Embryonic facial prominence (tissue), 1 donor: ENCODE results near the gene CMSS1.

Experiments used
- DNase-seq: peaks from one replicate; pipeline ENCODE4 v3.0.0-alpha.2; 2016; ENCODE audit errors: extremely low spot score

The CMSS1 gene

DNA sequence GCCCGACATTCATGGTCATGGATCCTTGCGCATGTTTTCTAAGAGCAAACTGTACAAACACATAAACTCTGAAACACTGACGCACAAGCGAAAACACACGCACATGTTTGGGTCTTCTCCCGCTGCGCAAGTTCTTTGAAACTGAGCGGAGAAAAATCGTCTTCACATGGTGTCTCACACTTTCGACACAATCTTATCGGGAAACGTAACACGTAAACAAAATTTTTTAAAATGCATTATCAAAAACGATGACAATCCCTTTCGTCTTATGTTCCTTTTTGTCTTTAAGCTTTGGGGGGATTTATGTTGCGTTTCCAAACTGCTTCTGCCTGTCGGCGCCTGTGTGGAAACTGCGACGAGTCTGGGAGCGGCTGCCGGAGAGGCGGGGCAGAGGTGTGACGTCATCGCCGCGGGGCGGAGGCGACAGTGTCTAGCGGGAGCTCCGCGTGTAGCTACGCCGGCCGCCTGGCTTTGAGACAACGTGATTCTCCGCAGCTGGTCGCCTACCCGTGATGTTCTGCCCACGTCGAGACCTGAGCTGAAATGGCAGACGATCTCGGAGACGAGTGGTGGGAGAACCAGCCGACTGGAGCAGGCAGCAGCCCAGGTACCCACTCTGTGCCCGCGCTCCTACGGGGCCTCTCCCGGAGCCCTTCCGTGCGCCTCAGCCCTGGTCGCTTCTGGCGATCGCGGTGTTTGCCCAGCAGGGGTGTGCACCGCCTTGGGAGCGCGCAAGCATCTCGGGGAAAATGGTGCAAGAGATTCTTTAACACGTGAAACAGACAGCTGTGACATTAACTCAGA is at the start of gene CMSS1:
CMSS1 (plus strand) TSS at position 426 of the 804 bp plus-strand sequence.
- DNase-seq: peak; percentile 89

- no peak for DNase-seq
These were observed 49.5 kb upstream of the CMSS1 start for GRCh38 chr3:99768126-99768525.

GRCh38 chr3:99768808-99769501 is 48.7 kb upstream of the CMSS1 start:
- no peak for DNase-seq

DNA sequence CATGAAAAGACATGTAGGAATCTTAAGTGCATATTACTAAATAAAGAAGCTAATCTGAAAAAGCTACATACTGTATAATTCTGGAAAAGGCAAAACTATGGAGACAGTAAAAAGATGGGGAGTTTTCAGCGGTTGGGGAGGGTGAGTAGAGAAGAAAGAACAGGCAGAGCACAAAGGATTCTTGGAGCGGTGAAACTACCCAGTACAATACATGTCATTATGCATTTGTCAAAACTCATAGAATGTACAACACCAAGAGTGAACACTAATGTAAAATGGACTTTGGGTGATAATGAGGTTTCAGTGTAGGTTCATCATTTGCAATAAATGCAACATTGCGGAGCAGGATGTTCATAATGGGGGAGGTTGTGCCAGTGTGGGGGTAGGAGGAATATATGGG is 45.5 kb upstream of the CMSS1 start:
- DNase-seq: no peak

GRCh38 chr3:99772671-99773070 is 45.0 kb upstream of the CMSS1 start:
- no peak for DNase-seq

DNA sequence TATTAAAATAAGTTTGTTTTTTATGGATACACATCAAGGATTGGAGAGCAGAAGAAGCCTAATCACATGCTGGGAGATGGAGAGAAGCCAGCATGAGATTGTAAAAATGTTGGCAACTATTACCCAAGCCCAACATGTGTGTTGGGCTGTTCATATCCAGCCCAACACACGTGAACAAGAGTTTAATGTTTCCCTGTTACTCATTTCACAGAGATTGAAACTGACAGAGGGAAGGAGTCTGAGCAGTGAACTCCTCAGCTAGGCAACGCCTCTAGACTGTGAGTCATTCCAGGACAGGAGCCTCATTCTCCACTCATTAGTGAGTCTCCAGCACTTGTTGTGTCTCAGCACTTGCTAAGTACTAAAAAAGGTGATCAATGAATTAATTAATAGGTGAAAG is 43.2 kb upstream of the CMSS1 start:
- DNase-seq: no peak

DNA sequence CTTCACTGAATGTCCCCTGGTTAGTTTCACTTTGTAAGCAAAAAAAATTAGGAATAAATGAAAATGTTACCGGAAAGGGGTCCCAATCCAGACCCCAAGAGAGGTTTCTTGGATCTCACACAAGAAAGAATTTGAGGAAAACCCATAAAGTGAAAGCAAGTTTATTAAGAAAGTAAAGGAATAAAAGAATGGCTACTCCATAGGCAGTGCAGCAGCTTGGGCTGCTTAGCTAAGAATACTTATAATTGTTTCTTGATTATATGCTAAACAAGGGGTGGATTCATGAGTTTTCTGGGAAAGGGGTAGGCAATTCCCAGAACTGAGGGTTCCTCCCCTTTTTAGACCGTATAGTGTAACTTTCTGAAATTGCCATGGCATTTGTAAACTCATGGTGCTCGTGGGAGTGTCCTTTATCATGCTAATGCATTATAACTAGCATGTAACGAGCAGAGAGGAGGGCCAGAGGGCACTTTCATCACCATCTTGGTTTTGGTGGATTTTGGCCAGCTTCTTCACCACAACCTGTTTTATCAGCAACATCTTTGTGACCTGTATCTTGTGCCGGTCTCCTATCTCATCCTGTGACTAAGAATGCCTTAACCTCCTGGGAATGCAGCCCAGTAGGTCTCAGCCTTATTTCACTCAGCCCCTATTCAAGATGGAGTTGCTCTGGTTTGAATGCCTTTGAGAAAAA is 41.0 kb upstream of the CMSS1 start:
- DNase-seq: no peak

DNA sequence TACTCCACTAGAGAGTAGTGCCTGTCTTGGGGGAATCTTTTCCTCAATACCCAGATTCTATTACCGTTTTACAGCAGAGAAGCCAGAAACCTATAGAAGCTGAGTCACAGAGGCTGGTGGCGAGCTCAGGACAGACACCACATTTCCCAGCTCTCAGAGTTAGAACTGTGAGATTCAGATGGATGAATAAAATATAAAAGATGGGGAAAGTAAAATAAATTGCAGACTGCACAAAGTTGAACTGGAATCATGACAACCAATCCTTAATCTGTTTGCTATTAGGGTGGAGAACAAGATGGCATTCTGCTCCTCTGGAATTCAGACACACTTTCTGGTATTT is 40.5 kb upstream of the CMSS1 start:
- DNase-seq: no peak

DNA sequence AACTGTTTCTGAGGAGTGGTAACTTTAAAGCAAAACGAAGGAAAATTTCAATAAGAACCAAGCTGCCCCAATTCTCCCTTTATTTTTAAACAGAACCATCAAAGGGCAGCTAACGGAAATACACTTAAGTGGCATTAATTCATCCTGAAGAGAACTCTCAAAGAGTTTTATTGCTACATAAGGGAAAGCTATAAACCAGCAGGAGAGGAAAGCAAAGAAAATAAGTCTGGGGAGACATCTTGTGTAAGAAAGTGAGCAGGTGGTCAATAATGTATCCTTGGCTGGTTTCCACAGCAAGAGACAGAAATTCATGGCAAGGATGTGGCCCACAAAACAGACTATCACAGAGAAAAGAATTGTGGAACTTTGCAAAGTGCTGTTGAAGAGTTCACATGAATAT is 40.0 kb upstream of the CMSS1 start:
- no peak for DNase-seq

- DNase-seq: no peak
These were observed 36.9 kb upstream of the CMSS1 start for GRCh38 chr3:99780749-99781148.

DNA sequence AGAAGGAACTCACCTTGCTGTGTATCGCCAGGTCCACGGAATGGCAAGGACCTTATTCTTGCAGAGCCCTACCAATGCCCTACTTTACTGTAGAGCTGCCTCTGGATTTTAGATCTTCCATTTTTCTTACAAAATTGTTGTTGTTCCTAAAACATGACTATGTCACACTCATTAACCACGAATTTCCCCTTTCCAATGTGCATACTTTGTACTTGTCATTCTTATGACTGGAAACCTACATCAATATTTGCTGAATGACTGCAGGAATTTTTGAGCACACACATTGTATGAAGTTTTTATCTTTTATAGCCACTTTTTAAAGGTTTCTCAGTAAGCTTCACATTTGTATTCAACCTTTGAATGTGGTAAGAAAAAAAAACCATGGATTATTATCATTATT is 35.9 kb upstream of the CMSS1 start:
- DNase-seq: no peak

- no peak for DNase-seq
These were observed 34.6 kb upstream of the CMSS1 start for GRCh38 chr3:99783011-99783573.

DNA sequence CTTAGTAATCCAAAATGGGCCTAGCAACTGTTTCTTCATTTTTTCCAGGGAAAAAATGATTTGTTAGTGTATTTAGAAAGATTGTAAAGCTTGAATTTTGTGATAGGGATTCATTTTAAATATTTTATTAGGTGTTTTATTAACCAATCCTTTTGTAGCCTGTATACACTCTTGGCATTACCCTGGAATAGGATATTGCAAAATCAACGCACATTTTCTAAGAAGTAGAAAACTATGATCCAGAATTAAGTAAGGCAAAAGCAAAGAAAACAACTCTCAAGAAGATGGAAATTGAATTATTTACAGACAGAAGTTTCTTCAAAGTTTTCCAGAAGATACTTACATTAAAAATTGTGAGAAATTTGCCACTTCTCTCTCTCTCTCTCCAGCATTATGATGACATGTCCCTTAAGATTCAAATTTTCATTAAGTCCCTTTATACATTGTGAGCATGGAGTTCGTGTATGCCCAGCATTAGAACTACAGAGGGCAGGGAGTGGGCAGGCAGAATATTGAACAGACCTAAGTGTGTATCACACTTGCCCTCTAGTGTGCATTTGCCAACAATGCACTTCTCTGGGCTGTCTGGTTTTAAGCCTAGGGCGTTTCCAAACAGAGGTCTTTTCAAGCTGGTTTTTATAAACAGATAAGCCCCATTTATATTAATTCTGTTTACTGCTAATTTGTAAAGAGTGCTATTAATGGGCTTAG is 28.5 kb upstream of the CMSS1 start:
- no peak for DNase-seq

DNA sequence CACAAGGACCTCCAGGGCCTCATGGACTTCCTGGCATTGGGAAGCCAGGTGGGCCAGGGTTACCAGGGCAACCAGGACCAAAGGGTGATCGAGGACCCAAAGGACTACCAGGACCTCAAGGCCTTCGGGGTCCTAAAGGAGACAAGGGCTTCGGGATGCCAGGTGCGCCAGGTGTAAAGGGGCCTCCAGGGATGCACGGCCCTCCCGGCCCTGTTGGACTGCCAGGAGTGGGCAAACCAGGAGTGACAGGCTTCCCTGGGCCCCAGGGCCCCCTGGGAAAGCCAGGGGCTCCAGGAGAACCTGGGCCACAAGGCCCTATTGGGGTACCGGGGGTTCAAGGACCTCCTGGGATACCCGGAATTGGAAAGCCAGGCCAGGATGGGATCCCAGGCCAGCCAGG is 23.2 kb upstream of the CMSS1 start:
- no peak for DNase-seq

- DNase-seq: no peak
These were observed 22.1 kb upstream of the CMSS1 start for GRCh38 chr3:99795573-99795972.

DNA sequence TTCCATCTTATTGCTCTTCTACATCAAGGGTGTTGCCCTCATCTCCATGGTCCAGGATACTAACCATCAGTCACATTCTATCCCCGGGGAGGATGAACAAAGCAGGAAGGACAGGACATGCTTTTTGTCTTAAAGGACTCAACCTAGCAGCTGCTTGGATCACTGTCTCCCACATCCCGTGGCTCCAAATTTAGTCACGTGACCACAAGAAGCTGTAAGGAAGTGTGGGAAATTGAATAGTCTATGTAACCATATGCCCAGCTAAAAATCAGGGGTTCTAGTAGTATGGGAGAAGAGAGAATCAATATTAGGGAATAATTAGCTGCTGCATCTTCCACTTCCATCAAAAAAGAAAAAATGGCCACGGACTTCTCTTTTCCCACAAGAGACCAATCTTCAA is 18.2 kb upstream of the CMSS1 start:
- no peak for DNase-seq

DNA sequence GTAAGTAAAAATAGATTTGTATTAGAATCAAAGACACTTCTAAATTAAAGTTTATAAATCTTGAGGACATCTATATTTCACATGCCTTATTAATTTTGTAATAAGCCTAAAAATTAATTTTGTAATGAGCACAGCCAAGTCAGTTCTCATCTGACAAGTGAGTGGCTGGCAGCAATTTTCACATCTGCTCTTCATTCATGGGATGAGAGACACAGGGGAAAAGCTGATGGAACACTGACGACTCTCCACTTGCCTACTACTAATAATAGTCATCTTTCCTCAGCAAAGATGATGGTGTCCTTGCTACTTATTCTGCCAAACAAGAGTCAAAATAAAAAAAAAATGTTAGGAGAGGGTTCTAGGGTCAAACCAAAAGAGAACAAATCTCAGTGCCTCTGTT is 14.4 kb upstream of the CMSS1 start:
- DNase-seq: no peak

DNA sequence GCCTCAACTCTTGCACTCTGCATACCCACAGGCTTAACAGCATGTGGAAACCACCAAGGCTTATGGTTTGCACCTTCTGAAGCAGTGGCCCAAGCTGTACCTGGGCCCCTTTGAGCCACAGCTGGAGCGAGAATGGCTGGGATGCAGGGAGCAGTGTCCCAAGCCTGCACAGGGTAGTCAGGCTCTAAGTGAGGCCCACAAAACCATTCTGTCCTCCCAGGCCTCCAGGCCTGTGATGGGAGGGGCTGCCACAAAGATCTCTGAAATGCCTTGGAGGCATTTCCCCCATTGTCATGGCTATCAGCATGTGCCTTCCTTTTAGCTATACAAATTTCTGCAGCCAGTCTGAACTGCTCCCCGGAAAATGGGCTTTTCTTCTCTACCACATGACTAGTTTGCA is 12.5 kb upstream of the CMSS1 start:
- no peak for DNase-seq

DNA sequence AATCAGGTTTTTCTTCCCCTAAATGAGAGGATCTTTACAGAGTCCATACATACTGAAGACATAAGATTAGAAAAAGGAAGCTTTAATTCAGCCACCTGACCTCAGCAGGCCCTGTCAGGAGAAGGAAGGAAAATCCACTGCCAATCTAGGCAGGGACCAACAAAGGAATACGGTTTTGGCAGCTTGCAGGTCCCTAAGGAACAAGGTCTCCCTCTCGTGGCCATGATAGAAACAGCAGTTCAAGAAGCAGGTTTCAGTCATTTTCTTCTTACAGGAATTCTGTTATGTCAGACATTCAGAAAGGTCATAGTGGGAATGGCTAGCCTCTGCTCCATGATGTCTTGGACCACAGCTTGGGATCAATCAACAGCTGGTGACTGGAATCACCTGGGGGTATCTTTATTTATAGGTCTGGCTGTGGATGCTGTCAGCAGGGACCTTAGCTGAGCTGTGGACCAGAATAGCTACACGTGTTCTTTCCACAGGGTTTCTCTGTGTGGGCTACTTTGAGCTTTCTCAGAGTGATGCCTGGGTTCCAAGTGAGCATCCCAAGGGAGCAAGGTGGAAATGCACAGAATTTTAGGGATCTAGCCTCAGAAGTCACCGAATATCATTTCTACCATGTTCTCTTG is 9.4 kb upstream of the CMSS1 start:
- no peak for DNase-seq

GRCh38 chr3:99809565-99809964 is 8.1 kb upstream of the CMSS1 start:
- DNase-seq: no peak

- DNase-seq: no peak
These were observed 7.3 kb upstream of the CMSS1 start for GRCh38 chr3:99810403-99810802.

DNA sequence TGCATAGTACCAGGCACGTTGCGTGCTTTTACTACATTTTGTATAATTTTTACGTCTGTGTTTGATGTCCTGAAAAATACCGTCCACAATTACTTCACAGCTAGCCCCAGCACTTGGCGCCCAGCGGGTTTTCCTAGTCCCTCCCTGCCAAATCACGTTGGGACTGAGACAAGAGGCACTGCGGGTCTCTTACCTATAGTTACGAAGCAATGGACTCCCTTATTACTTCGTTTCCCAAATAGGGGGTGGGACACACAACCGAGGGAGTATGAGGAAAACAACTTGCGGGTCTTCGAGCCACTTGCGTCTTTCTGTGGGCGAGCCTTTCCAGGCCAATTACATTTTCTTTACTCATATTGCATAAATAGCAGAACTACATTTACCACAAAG is 620 bp upstream of the CMSS1 start:
- no peak for DNase-seq
